Stimulated activated effector memory CD8-positive, alpha-beta T cell treated with anti-CD3 and anti-CD28 coated beads, Interleukin-12 subunit alpha, Interleukin-12 subunit beta, amount 100 ng/mL, for 72 hours (primary cell): ENCODE measurements around the gene EEFSEC.

Experiments used
- ATAC-seq: fragments of 150-1000 bp; cut with Tn5 transposase; 2 replicates; pipeline ENCODE4 v1.10.0; 2021
- DNase-seq, 2 donors: peaks; one replicate each; pipeline ENCODE4 v3.0.0; 2021 to 2022; ENCODE audit warnings: low spot score in 2 of 2
- H3K27ac Mint-ChIP-seq: one replicate; pipeline ENCODE4 v1.8.0; 2022; ENCODE audit warnings: mild to moderate bottlenecking, mixed read lengths
- H3K36me3 Mint-ChIP-seq: one replicate; pipeline ENCODE4 v1.8.0; 2022; ENCODE audit warnings: mild to moderate bottlenecking, mixed read lengths
- H3K4me1 Mint-ChIP-seq: one replicate; pipeline ENCODE4 v1.8.0; 2022; ENCODE audit warnings: mixed read lengths
- H3K4me3 Mint-ChIP-seq: one replicate; pipeline ENCODE4 v1.8.0; 2022; ENCODE audit warnings: mild to moderate bottlenecking, mixed read lengths
- H3K9me3 Mint-ChIP-seq: one replicate; pipeline ENCODE4 v1.8.0; 2022; ENCODE audit warnings: mixed read lengths

The EEFSEC gene

GRCh38 chr3:128392818-128393544 is 239.7 kb downstream of the EEFSEC start:
- no peak overlapping the region for H3K27ac Mint-ChIP-seq
- H3K36me3 Mint-ChIP-seq = peaks cover 5% of the 10 kb centered on the region
- no peak for DNase-seq
- peaks cover 24% of the 10 kb centered on the region for H3K4me1 Mint-ChIP-seq
- no peak overlapping the region for H3K4me3 Mint-ChIP-seq
- ATAC-seq = no peak
- no peaks in the 10 kb centered on the region for H3K9me3 Mint-ChIP-seq

DNA sequence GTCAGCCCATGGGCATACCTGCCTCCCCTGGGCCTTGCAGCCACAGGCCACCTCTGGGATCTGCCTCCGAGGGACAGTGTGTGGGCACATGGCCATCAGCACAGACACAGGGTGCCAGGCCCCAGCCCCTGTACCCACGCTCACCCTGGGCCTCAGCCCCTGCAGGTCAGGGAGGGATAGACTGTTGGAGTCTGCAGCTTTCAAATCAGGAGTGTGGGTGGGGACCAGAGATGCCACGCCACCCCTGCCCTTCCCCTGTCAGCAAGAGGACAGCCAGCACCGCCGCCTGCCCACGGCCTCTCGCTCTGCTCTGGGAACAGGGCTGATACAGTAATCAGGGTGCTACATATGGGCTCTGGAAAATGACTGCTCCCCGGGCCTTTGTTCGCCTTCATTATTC is 240.8 kb downstream of the EEFSEC start:
- no peaks in the 10 kb centered on the region for H3K9me3 Mint-ChIP-seq
- peaks cover 5% of the 10 kb centered on the region for H3K36me3 Mint-ChIP-seq
- H3K4me3 Mint-ChIP-seq = no peak overlapping the region
- H3K27ac Mint-ChIP-seq = no peak overlapping the region
- ATAC-seq (no peak), DNase-seq (no peak)
- H3K4me1 Mint-ChIP-seq = peaks cover 24% of the 10 kb centered on the region

GRCh38 chr3:128395046-128395445 is 241.8 kb downstream of the EEFSEC start:
- peaks cover 5% of the 10 kb centered on the region for H3K36me3 Mint-ChIP-seq
- no peaks in the 10 kb centered on the region for H3K9me3 Mint-ChIP-seq
- peaks cover 23% of the 10 kb centered on the region for H3K4me1 Mint-ChIP-seq
- H3K27ac Mint-ChIP-seq = peak overlapping the region; percentile 78
- no peak for DNase-seq
- ATAC-seq = no peak
- no peak overlapping the region for H3K4me3 Mint-ChIP-seq

DNA sequence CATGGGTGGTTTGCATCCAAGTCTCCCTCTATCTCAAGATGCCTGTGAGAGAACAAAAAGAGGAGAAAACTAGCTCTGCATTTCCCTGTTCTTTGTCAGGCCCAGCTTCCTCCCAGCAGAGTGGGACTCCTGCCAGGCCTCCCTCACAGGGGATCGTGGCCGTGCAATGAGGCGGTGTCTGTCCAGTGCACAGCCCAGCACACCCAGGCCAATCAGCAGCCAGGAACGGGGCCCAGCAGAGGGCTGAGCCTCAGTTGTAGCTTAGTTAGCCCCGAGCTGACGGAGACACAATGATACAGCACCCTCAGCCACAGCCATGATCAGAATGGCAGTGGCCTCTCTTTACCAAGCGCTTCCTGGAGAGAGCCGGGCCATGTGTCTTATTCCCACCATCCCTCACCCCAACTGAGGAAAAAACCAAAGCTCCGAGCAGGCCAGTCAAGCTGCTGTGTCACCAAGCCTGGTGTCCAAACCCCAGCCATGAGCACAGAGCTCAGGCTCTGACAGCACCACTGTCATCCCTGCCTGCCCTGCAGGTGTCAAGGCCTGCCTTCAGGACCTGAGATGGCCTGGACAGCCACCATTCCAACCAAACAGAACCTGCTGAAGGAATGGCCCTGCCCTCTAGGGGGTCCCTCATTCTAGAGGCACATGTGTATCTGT is 242.3 kb downstream of the EEFSEC start:
- Mint-ChIP-seq H3K4me1 (peaks cover 17% of the 10 kb centered on the region), H3K4me3 (no peak overlapping the region), H3K27ac (peak overlapping the region; percentile 78), H3K36me3 (peaks cover 5% of the 10 kb centered on the region), H3K9me3 (no peaks in the 10 kb centered on the region)
- ATAC-seq (no peak), DNase-seq (no peak)

DNA sequence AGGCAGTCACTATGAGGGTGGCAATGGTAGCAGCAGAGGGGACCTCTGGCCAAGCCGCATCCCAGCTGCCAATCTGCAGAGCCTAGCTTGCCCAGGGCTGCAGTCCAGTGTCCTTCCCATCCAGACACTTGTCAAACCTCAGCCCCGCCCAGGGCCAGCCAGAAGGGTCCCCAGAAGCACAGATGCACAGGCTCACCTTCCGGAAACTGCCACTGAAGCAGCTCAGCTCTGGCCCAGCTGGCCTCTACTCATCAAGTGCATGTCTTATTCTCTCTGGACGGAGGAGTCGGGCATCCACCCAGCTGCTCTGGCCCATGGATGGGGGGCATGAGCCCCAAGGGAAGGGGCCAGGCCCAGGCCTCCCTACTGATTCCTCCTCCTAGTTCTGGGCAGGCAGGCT is 244.2 kb downstream of the EEFSEC start:
- Mint-ChIP-seq H3K9me3 (no peaks in the 10 kb centered on the region), H3K27ac (no peak overlapping the region), H3K4me3 (no peak overlapping the region), H3K36me3 (no peaks in the 10 kb centered on the region), H3K4me1 (peaks cover 6% of the 10 kb centered on the region)
- no peak for DNase-seq
- ATAC-seq = no peak

GRCh38 chr3:128398586-128398985 is 245.3 kb downstream of the EEFSEC start:
- ATAC-seq = no peak
- no peak for DNase-seq
- no peak overlapping the region for H3K27ac Mint-ChIP-seq
- peaks cover 6% of the 10 kb centered on the region for H3K4me1 Mint-ChIP-seq
- no peaks in the 10 kb centered on the region for H3K9me3 Mint-ChIP-seq
- H3K36me3 Mint-ChIP-seq = no peaks in the 10 kb centered on the region
- H3K4me3 Mint-ChIP-seq = no peak overlapping the region

DNA sequence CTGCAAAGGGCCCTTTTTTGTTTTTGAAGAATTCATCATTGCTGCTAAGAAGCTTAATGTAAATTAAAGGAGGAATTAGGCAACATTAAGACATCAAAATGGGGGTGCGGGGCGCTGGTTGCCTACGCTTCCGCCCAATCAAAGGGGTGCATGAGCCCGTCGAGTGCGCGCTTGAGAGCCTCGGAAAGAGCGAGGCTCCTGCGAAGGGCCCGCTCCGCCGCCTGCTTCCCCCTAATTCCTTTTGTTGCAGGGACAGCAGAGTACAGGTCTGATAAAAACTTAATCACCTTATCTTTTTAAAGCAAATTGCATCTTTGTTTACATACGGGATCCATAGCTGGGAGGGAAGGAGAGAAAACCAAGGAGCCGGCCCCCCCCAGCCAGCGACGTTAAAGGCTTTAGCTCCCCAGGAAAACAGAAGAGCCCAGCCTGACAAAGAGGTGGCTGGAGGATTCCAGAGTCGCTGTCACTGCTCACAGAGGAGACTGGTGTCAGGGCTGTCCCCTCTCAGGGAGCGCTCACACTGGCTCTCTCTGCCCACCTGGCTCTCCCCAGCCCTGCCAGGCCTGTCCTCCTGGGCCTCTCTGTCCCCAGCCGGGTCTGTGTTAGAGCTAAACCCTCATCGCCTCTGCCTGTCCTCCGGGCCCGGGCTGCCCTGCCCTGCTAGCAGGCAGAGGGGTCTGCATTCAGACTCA is 246.1 kb downstream of the EEFSEC start:
- H3K4me3 Mint-ChIP-seq = no peak overlapping the region
- DNase-seq (no peak), ATAC-seq (no peak)
- H3K4me1 Mint-ChIP-seq = peaks cover 6% of the 10 kb centered on the region
- no peak overlapping the region for H3K27ac Mint-ChIP-seq
- H3K9me3 Mint-ChIP-seq = no peaks in the 10 kb centered on the region
- H3K36me3 Mint-ChIP-seq = no peaks in the 10 kb centered on the region

- peak overlapping the region; percentile 10 for H3K27ac Mint-ChIP-seq
- ATAC-seq (no peak), DNase-seq (no peak)
- H3K9me3 Mint-ChIP-seq = no peaks in the 10 kb centered on the region
- H3K4me1 Mint-ChIP-seq = no peaks in the 10 kb centered on the region
- no peak overlapping the region for H3K4me3 Mint-ChIP-seq
- no peaks in the 10 kb centered on the region for H3K36me3 Mint-ChIP-seq
These were observed 247.4 kb downstream of the EEFSEC start for GRCh38 chr3:128400671-128401070.

DNA sequence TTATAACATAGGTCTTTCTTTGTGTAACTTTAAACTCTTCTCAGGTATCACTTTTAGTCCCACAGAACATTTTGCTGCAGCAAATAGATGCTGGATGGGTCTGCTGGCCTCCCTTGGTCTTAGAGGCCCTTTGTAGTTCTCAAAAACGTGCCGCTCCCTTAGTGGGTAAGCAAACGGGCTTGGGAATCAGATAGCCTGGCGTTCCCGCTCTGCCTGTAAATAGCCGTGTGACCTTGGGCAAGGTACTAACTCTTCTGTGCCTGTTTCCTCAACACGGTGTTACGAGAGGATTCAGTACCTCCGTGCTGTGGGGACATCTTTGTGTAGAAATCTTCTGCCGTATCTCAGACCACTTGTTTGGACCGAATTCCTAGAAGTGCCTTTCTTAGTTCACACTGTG is 249.0 kb downstream of the EEFSEC start:
- no peak for ATAC-seq
- no peaks in the 10 kb centered on the region for H3K9me3 Mint-ChIP-seq

DNA sequence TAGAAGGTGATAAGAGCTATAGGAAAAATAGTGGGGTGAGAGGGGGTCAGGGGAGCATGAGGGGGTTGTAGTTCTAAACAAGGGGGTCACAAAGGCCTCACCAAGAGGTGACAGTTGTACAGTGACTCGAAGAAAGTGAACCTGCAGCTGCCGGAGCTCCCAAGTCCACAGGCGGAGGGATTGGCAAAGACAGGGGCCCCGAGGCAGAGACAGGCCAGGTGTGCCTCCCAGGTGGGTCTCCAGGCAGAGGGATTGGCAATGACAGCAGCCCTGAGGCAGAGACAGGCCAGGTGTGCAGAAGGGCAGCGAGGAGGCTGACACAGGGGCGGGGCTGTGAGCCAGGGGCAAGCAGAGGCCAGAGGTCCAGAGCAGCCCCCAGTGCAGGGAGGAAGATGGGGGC is 249.7 kb downstream of the EEFSEC start:
- DNase-seq (no peak), ATAC-seq (no peak)
- no peaks in the 10 kb centered on the region for H3K4me1 Mint-ChIP-seq
- H3K36me3 Mint-ChIP-seq = no peaks in the 10 kb centered on the region
- no peaks in the 10 kb centered on the region for H3K9me3 Mint-ChIP-seq
- no peak overlapping the region for H3K27ac Mint-ChIP-seq
- no peak overlapping the region for H3K4me3 Mint-ChIP-seq

More for the DNA sequence above, 249.0 kb downstream of the EEFSEC start:
- no peaks in the 10 kb centered on the region for H3K36me3 Mint-ChIP-seq
- H3K27ac Mint-ChIP-seq = no peak overlapping the region
- H3K4me3 Mint-ChIP-seq = no peak overlapping the region
- DNase-seq = no peak
- no peaks in the 10 kb centered on the region for H3K4me1 Mint-ChIP-seq

DNA sequence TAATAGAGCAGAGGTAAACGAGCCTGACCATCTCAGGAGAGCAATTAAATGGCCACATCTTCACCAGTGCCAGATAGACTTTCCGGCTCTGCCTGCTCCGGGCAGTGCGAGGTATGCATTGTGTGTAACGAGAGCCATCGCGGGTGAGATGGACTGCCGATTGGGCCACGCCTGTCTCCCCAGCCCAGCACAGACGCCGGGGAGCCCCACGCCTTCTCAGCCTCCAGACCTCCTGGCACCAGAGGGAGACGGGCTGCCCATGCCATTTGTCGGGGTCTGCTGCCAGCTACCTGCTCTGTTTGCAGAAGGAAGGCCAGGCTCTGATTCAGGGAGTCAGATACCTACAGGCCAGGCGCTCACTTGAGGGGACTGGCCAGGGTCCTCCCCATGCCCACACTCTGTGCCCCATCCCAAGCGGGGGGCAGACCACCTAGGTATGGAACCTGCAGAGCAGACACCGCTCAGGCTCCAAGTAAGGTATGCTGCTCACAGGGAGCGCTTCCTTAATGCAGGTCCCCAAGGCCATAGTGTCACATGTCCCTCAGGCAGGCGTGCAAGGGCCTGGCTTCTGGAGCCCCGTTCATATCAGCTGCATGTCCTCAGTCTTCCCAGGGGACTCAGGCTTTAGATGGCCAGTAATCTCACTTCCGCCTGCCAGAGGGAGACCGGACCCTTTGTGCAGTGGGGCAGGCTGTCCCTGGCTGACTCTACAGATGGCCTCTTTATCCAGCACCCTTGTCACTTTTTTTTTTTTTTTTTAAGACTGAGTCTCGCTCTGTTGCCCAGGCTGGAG is 251.2 kb downstream of the EEFSEC start:
- ATAC-seq (no peak), DNase-seq (no peak)
- H3K27ac Mint-ChIP-seq = no peak overlapping the region

GRCh38 chr3:128405554-128406277 is 252.4 kb downstream of the EEFSEC start:
- DNase-seq (no peak), ATAC-seq (no peak)
- H3K36me3 Mint-ChIP-seq = no peaks in the 10 kb centered on the region
- H3K4me1 Mint-ChIP-seq = no peaks in the 10 kb centered on the region
- H3K27ac Mint-ChIP-seq = no peak overlapping the region
- H3K9me3 Mint-ChIP-seq = no peaks in the 10 kb centered on the region
- no peak overlapping the region for H3K4me3 Mint-ChIP-seq

More for the DNA sequence above, 251.2 kb downstream of the EEFSEC start:
- Mint-ChIP-seq H3K36me3 (no peaks in the 10 kb centered on the region), H3K4me3 (no peak overlapping the region), H3K9me3 (no peaks in the 10 kb centered on the region), H3K4me1 (no peaks in the 10 kb centered on the region)

DNA sequence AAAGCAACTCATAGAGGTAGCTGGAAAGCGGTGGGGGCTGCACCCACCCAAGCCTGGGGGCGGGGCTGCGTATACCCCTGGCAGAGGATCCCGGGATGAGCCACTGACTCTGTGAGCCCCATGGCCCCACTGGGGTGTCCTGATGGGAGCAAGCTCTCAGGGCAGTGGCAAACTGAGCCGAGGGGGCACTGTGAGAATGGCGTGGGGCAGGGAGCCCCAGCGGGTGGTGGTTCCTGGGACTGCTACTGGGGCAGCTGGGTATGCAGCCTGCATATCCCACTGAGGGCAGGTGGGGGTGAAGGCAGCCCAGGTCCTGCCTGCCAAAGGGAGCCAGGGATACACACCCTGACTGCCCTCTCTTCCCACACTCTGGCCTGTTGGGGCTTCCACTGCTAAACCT is 254.0 kb downstream of the EEFSEC start:
- ATAC-seq (no peak), DNase-seq (no peak)
- H3K4me3 Mint-ChIP-seq = no peak overlapping the region
- H3K36me3 Mint-ChIP-seq = no peaks in the 10 kb centered on the region
- peak overlapping the region; percentile 14 for H3K27ac Mint-ChIP-seq
- no peaks in the 10 kb centered on the region for H3K4me1 Mint-ChIP-seq
- H3K9me3 Mint-ChIP-seq = no peaks in the 10 kb centered on the region

DNA sequence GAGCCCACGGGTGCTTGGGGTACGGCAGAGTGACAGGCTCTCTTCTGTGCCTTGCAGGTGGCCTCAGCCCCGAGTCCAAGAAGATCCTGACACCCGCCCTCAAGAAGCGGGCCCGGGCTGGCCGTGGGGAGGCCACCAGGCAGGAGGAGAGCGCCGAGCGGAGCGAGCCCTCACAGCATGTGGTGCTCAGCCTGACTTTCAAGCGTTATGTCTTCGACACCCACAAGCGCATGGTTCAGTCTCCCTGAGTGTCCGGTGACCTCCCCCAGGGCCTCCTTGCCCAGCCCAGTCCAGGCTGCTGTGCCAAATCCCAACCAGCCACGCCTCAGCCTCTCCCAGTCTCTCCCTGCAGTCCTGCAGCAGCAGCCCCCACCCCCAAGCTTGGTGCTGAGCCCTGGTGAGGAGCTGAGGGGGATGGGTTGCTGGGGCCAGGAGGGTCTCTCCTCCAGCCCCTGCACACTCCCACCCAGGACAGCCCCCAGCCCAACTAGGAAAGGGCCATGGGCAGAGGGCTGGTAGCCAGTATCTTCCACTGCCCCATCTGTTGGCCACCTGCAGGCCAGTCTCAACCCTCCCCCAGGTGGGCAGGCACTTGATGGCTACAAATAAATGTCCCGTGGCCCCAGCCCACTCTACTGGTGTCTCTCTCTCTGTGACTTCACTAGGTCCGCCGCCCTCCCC is 254.9 kb downstream of the EEFSEC start:
- DNase-seq = no peak

More for the DNA sequence above, 254.9 kb downstream of the EEFSEC start:
- Mint-ChIP-seq H3K4me1 (no peaks in the 10 kb centered on the region), H3K4me3 (no peak overlapping the region), H3K36me3 (peaks cover 5% of the 10 kb centered on the region), H3K27ac (no peak overlapping the region), H3K9me3 (no peaks in the 10 kb centered on the region)
- no peak for ATAC-seq
